Ascending aorta (tissue), 2 donors: ENCODE data around the gene SPRN. TPM values are rescaled to one million over a fixed set of nuclear protein-coding genes. Genes with fewer than 3 reads are reported as not detected.

Experiments
- DNase-seq, 2 donors: peaks; one replicate each; pipeline ENCODE4 v3.0.0-alpha.2; 2019; ENCODE audit warnings: low spot score in 2 of 2
- H3K27ac ChIP-seq, 2 donors: fragments of 200-600 bp; sonication (generic); one replicate each; pipeline ENCODE4 v1.5.1; 2016 to 2017; ENCODE audit warnings: mild to moderate bottlenecking in 1 of 2
- H3K27me3 ChIP-seq: fragments of 200-600 bp; sonication (generic); one replicate; pipeline ENCODE4 v1.5.1; 2017
- H3K36me3 ChIP-seq, 2 donors: fragments of 200-600 bp; sonication (generic); one replicate each; pipeline ENCODE4 v1.5.1; 2016
- H3K4me1 ChIP-seq, 2 donors: fragments of 200-600 bp; sonication (generic); one replicate each; pipeline ENCODE4 v1.5.1; 2016 to 2017; ENCODE audit warnings: mild to moderate bottlenecking in 1 of 2
- H3K4me3 ChIP-seq, 2 donors: fragments of 200-600 bp; sonication (generic); one replicate each; pipeline ENCODE4 v1.5.1; 2016 to 2017; ENCODE audit warnings: mild to moderate bottlenecking in 1 of 2
- H3K9me3 ChIP-seq, 2 donors: fragments of 200-600 bp; sonication (generic); one replicate each; pipeline ENCODE4 v1.5.1; 2016
- intact Hi-C: fragments of 100-400 bp; cut with DNase I; formaldehyde crosslinking; loops from one replicate; pipeline ENCODE4 v1.15.1; 2023
- total RNA-seq: library from RNA; depleted of rRNA; stranded (reverse); fragments of >200 nt; gene quantifications from one replicate; pipeline ENCODE4 v1.1.0, GENCODE V29; 2016
- TF ChIP-seq, protein P1 (sequence below), 3 experiments: fragments of 200-600 bp in 2 of 3; fragments of 450-650 bp in 1 of 3; sonication (generic) in 2 of 3; IDR thresholded peaks; one replicate each; pipeline ENCODE4 v1.5.1; 2016 to 2019; ENCODE audit warnings: antibody characterized with exemption in 3 of 3, mild to moderate bottlenecking in 1 of 3, moderate library complexity in 1 of 3

Gene SPRN
- total RNA-seq, 1 donor from 2014 or later: not detected

DNA sequence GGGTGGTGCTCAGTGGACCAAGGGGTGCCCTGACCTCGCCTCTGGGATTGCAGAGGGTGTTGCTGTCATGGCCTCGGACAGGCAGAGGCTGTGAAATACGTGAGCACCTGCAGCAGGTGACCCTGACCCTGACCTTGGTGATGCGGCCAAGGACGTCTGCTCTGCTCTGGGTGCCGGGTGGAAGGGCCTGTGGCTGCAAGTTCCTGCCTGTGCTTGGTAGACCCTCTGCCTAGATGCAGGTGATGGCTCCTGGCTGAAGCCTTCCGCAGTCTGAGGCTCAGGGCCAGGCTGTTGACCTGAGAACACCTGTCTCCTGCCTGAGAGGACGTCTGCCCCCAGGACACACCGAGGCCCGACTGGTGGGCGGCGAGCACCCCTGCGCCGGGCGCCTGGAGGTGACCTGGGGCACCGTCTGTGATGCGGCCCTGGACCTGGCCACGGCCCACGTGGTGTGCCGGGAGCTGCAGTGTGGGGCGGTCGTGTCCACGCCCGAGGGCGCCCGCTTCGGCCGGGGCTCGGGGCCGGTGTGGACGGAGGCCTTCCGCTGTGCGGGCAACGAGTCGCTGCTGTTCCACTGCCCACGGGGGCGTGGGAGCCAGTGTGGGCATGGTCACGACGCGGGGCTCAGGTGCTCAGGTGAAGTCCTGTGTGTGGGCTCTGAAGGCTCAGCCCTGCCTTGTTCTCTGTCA, 33.7 kb upstream of the SPRN start:
- H3K36me3 ChIP-seq: peaks cover 0 to 4% of the 10 kb centered on the region in 2 donors
- H3K27ac ChIP-seq: no peak overlapping the region
- H3K4me3 ChIP-seq: no peak overlapping the region
- H3K9me3 ChIP-seq: no peaks in the 10 kb centered on the region
- intact Hi-C loops: no loop called here
- TF ChIP-seq, protein P1, sequence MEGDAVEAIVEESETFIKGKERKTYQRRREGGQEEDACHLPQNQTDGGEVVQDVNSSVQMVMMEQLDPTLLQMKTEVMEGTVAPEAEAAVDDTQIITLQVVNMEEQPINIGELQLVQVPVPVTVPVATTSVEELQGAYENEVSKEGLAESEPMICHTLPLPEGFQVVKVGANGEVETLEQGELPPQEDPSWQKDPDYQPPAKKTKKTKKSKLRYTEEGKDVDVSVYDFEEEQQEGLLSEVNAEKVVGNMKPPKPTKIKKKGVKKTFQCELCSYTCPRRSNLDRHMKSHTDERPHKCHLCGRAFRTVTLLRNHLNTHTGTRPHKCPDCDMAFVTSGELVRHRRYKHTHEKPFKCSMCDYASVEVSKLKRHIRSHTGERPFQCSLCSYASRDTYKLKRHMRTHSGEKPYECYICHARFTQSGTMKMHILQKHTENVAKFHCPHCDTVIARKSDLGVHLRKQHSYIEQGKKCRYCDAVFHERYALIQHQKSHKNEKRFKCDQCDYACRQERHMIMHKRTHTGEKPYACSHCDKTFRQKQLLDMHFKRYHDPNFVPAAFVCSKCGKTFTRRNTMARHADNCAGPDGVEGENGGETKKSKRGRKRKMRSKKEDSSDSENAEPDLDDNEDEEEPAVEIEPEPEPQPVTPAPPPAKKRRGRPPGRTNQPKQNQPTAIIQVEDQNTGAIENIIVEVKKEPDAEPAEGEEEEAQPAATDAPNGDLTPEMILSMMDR (IDR thresholded peaks at IDR 0.05): no peak
- no peak for DNase-seq
- H3K4me1 ChIP-seq: no peaks in the 10 kb centered on the region
- H3K27me3 ChIP-seq: no peaks in the 10 kb centered on the region

DNA sequence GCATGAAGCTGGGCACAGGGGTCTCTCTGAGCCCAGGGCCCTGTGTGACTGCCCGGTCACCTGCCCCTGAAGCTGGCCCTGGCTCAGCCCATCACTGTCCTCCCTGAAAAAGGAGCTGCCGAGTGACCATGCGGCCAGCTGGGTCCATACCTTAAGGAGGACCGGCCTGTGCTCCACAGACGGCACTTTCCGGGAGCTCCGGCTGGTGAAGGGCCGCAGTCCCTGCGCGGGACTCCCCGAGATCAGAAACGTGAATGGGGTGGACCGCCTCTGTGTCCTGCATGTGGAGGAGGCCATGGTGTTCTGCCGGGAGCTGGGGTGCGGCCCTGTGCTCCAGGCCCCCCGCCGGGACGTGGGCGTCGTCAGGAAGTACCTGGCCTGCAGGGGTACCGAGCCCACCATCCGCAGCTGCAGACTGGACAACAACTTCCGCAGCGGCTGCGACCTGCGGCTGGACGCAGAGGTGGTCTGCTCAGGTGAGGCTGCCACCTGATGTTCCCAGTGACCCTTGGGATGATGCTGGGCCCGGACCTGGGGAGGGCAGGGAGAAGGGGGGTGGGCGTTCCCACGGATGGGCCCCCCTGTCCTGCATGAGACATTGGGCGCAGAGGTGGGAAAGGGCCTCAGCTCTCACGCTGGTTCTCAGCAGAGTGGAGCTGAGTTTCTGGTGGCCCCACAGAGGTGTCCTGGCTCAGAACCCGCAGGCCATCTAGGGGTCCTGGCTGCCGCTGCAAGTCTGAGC, 32.8 kb upstream of the SPRN start:
- Histone ChIP-seq H3K4me3 (no peak overlapping the region), H3K36me3 (peaks cover 0 to 4% of the 10 kb centered on the region in 2 donors), H3K27ac (no peak overlapping the region), H3K4me1 (no peaks in the 10 kb centered on the region), H3K27me3 (no peaks in the 10 kb centered on the region), H3K9me3 (no peaks in the 10 kb centered on the region)
- DNase-seq: no peak
- TF ChIP-seq, protein P1 (IDR thresholded peaks at IDR 0.05): no peak
- intact Hi-C loops: no loop called here

DNA sequence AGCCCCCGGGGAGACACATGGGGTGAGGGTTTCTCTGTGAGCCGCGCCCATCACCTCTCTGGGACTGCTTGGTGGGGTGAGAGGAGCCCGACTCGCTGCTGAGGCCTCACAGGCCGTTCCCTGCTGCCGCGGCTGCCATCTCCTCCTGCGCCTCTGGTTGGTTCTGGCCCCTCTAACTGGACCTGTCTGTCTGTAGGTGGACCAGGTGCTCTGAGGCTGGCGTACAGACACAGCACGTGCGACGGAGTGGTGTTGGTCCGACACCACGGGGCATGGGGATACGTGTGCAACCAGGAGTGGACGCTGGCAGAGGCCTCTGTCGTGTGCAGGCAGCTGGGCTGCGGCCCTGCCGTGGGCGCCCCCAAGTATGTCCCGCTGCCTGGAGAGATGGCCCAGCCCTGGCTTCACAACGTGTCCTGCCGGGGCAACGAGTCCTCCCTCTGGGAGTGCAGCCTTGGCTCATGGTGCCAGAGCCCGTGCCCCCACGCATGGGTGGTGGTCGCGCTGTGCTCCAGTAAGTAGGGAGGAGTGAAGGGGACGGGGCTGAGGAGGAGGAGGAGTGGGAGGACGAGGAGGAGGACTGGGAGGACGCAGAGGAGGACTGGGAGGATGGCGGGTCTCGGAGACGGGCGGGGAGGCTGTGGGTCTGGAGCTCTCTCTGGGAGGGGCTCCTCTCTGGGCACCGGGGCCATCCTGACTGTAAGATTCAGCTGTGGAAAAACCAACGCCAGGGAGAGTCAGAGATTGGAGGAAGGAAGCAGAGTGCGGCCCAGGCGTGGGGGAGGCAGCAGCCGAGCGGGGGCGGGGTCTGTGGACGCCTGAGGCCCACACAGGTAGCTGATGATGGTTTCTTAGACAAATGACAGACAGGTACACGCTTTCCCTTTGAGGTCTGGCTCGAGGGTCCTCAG, 31.9 kb upstream of the SPRN start:
- peak in 1 of 2 donors; percentile 55 for DNase-seq

DNA sequence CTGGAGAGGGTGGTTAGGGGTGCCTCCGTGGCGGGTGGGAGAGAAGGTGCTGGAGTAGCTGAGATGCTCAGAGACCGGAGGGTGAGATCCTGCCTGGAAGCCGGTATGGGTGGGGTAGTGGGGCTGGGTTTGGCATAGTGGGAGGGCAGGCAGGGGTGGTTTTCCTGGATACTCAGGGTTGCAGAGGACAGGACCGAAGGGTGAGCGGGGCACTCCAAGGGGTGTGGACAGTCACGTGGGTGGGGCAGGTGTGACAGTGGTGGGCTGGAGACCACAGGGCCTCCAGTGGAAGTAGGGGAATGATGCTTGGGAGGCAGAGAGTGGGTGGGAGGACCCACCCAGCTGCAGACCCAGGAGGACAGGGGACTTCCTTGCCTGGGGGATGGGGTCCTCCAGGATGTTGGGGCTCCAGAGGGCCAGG, 31.2 kb upstream of the SPRN start:
- Histone ChIP-seq H3K27ac (no peak overlapping the region), H3K4me3 (no peak overlapping the region), H3K4me1 (no peaks in the 10 kb centered on the region), H3K27me3 (no peaks in the 10 kb centered on the region), H3K36me3 (no peaks in the 10 kb centered on the region), H3K9me3 (no peaks in the 10 kb centered on the region)
- no peak for DNase-seq
- TF ChIP-seq, protein P1 (IDR thresholded peaks at IDR 0.05): no peak
- intact Hi-C loops: no loop called here

More for the DNA sequence above, 31.9 kb upstream of the SPRN start:
- TF ChIP-seq, protein P1 (IDR thresholded peaks at IDR 0.05): no peak
- no peak overlapping the region for H3K27ac ChIP-seq
- H3K4me3 ChIP-seq: no peak overlapping the region
- no peaks in the 10 kb centered on the region for H3K36me3 ChIP-seq
- H3K9me3 ChIP-seq: no peaks in the 10 kb centered on the region
- H3K4me1 ChIP-seq: no peaks in the 10 kb centered on the region
- intact Hi-C loops: no loop called here
- no peaks in the 10 kb centered on the region for H3K27me3 ChIP-seq

DNA sequence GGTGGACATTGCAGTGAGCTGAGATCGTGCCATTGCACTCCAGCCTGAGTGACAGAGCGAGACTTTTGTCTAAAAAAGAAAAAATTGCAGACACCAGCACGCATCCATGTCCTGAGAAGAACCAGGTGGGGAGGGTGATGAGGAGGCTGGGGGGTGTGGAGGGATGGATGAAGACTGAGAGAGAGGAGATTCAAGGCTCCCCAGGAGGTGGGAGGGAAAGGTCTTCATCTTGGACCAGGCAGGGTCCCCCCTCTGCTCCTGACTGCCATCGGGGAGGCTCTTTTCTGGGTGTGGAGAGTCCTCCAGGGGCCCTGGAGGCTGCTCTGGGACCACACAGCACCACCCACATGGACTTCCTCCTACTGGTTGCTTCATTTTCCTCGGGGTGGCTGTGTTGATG, 30.8 kb upstream of the SPRN start:
- Histone ChIP-seq H3K9me3 (no peaks in the 10 kb centered on the region), H3K4me3 (no peak overlapping the region), H3K36me3 (no peaks in the 10 kb centered on the region), H3K27me3 (no peaks in the 10 kb centered on the region), H3K27ac (no peak overlapping the region), H3K4me1 (no peaks in the 10 kb centered on the region)
- DNase-seq: no peak
- TF ChIP-seq, protein P1 (IDR thresholded peaks at IDR 0.05): no peak
- intact Hi-C loops: no loop called here
